B cell (primary cell): ENCODE data around the gene DAZAP1. TPM values are rescaled to one million over a fixed set of nuclear protein-coding genes. Genes with fewer than 3 reads are reported as not detected.

Experiments used
- ATAC-seq: fragments of 200-7000 bp; cut with Tn5 transposase; one replicate; pipeline ENCODE4 v1.10.0; 2021; ENCODE audit warnings: low read depth, mild to moderate bottlenecking, moderate number of reproducible peaks, moderate library complexity
- CTCF ChIA-PET: fragments of 350-600 bp; sonication (Branson Sonifier 250); formaldehyde crosslinking; loops from one replicate; lab custom pipeline; 2021; ENCODE audit warnings: antibody characterized with exemption, inconsistent platforms; lab: Charles Lee
- POLR2A ChIA-PET: fragments of 350-600 bp; sonication (Branson Sonifier 250); formaldehyde crosslinking; loops from one replicate; lab custom pipeline; 2021; ENCODE audit warnings: antibody characterized with exemption; lab: Charles Lee
- DNase-seq: peaks from one replicate; pipeline ENCODE4 v3.0.0; 2013
- H2AFZ ChIP-seq: 2 replicates; pipeline ENCODE4 v1.6.1; 2012; ENCODE audit warnings: mild to moderate bottlenecking, low read depth, low read length; ENCODE audit not compliant: insufficient read depth, poor library complexity, severe bottlenecking
- H3K27ac ChIP-seq, 2 donors: 1 replicate in 1 of 2; 2 replicates in 1 of 2; pipeline ENCODE4 v1.5.1; 2012 to 2013; ENCODE audit warnings: low read length in 2 of 2, mild to moderate bottlenecking in 2 of 2, moderate library complexity in 1 of 2
- H3K27me3 ChIP-seq, 4 experiments: fragments of 200-600 bp in 1 of 4; sonication (generic) in 1 of 4; replicated peaks in 1 of 4; 1 replicate in 2 of 4; 2 replicates in 2 of 4; pipeline versions ENCODE4 v1.6.1 to v1.7.0; 2013 to 2016; ENCODE audit warnings: low read length in 3 of 4, mild to moderate bottlenecking in 2 of 4, mixed read lengths in 1 of 4, moderate library complexity in 1 of 4; ENCODE audit not compliant: insufficient read depth in 4 of 4, control insufficient read depth in 3 of 4; ENCODE audit errors: control extremely low read depth in 1 of 4
- H3K36me3 ChIP-seq, 2 experiments: replicated peaks in 1 of 2; 1 replicate in 1 of 2; 2 replicates in 1 of 2; pipeline versions ENCODE4 v1.6.1 to v1.7.1; 2013; ENCODE audit warnings: low read length in 1 of 2; ENCODE audit not compliant: insufficient read depth in 2 of 2, control insufficient read depth in 1 of 2; ENCODE audit errors: control extremely low read depth in 1 of 2, extremely low read depth in 1 of 2
- H3K4me1 ChIP-seq, 2 donors: fragments of 200-600 bp in 1 of 2; sonication (generic) in 1 of 2; 1 replicate in 1 of 2; 2 replicates in 1 of 2; pipeline versions ENCODE4 v1.5.1 to v1.6.1; 2013 to 2017; ENCODE audit warnings: low read length in 2 of 2; ENCODE audit not compliant: control insufficient read depth in 2 of 2, insufficient read depth in 2 of 2
- H3K4me2 ChIP-seq: replicated peaks from 2 replicates; pipeline ENCODE3; 2012; ENCODE audit warnings: mild to moderate bottlenecking, low read depth, low read length; ENCODE audit not compliant: poor library complexity, severe bottlenecking
- H3K4me3 ChIP-seq, 5 experiments: fragments of 200-600 bp in 1 of 5; sonication (generic) in 1 of 5; 1 replicate in 3 of 5; 2 replicates in 2 of 5; pipeline versions ENCODE4 v1.5.1 to v1.7.0; 2011 to 2016; ENCODE audit warnings: low read length in 4 of 5, mild to moderate bottlenecking in 4 of 5, low read depth in 2 of 5, control low read depth in 1 of 5, moderate library complexity in 1 of 5; ENCODE audit not compliant: insufficient read depth in 1 of 5; ENCODE audit errors: control extremely low read depth in 1 of 5, extremely low read depth in 1 of 5
- H3K79me2 ChIP-seq: fragments of 200-600 bp; sonication (generic); one replicate; pipeline ENCODE4 v1.6.0; 2016; ENCODE audit warnings: low read length; ENCODE audit not compliant: control insufficient read depth, insufficient read depth
- H3K9ac ChIP-seq: fragments of 200-600 bp; sonication (generic); 2 replicates; pipeline ENCODE4 v1.6.1; 2017; ENCODE audit warnings: mild to moderate bottlenecking, low read length, moderate library complexity
- H3K9me3 ChIP-seq, 3 donors: one replicate each; pipeline versions ENCODE4 v1.6.1 to v1.7.1; 2013; ENCODE audit warnings: low read length in 2 of 3; ENCODE audit not compliant: control insufficient read depth in 2 of 3, insufficient read depth in 1 of 3; ENCODE audit errors: control extremely low read depth in 1 of 3
- H4K20me1 ChIP-seq: 2 replicates; pipeline ENCODE4 v1.6.0; 2012; ENCODE audit warnings: mild to moderate bottlenecking, low read length; ENCODE audit not compliant: insufficient read depth, control insufficient read depth, poor library complexity, severe bottlenecking
- H3K27ac Mint-ChIP-seq: one replicate; pipeline ENCODE4 v1.8.0; 2021; ENCODE audit warnings: mixed read lengths
- H3K27me3 Mint-ChIP-seq: one replicate; pipeline ENCODE4 v1.8.0; 2021; ENCODE audit warnings: mixed read lengths
- H3K4me1 Mint-ChIP-seq: one replicate; pipeline ENCODE4 v1.8.0; 2021; ENCODE audit warnings: mixed read lengths
- H3K4me3 Mint-ChIP-seq: one replicate; pipeline ENCODE4 v1.8.0; 2021; ENCODE audit warnings: mixed read lengths
- H3K9me3 Mint-ChIP-seq: one replicate; pipeline ENCODE4 v1.8.0; 2022; ENCODE audit warnings: mixed read lengths; ENCODE audit not compliant: insufficient read depth
- EZH2 ChIP-seq: IDR thresholded peaks from 2 replicates; pipeline ENCODE4 v1.6.1; 2012; ENCODE audit warnings: borderline replicate concordance, low read depth, mild to moderate bottlenecking, moderate library complexity, low read length; ENCODE audit not compliant: insufficient read depth, poor library complexity, severe bottlenecking
- WGBS: methylation state at CpG from one replicate; pipeline ENCODE4 v1.1.5; 2013; ENCODE audit warnings: missing lambda C conversion rate; ENCODE audit not compliant: insufficient coverage; 5-methylcytosine and 5-hydroxymethylcytosine counted together
- intact Hi-C: fragments of 100-400 bp; cut with micrococcal nuclease; formaldehyde crosslinking; loops from one replicate; pipeline ENCODE4 v1.10.0; 2022
- polyA plus RNA-seq: library from polyadenylated mRNA; depleted of rRNA; stranded (reverse); fragments of >200 nt; gene quantifications from 2 replicates; pipeline ENCODE4 v1.2.3, GENCODE V29; 2012
- total RNA-seq, 2 donors: library from RNA; stranded (reverse); fragments of 120-200 nt in 1 of 2; gene quantifications; 1 replicate in 1 of 2; 2 replicates in 1 of 2; pipeline versions ENCODE4 v1.2.3 to v1.2.4, GENCODE V29; 2013 to 2022
- TF ChIP-seq, protein P1 (sequence below): fragments of 200-600 bp; IDR thresholded peaks from one replicate; pipeline ENCODE4 v1.8.0; 2022; ENCODE audit warnings: antibody characterized with exemption, mild to moderate bottlenecking

Gene DAZAP1
- total and polyA plus RNA-seq, 2 donors (not counting 1 experiment from before 2014, with no cell fraction given): 54.8 to 125 TPM

DNA sequence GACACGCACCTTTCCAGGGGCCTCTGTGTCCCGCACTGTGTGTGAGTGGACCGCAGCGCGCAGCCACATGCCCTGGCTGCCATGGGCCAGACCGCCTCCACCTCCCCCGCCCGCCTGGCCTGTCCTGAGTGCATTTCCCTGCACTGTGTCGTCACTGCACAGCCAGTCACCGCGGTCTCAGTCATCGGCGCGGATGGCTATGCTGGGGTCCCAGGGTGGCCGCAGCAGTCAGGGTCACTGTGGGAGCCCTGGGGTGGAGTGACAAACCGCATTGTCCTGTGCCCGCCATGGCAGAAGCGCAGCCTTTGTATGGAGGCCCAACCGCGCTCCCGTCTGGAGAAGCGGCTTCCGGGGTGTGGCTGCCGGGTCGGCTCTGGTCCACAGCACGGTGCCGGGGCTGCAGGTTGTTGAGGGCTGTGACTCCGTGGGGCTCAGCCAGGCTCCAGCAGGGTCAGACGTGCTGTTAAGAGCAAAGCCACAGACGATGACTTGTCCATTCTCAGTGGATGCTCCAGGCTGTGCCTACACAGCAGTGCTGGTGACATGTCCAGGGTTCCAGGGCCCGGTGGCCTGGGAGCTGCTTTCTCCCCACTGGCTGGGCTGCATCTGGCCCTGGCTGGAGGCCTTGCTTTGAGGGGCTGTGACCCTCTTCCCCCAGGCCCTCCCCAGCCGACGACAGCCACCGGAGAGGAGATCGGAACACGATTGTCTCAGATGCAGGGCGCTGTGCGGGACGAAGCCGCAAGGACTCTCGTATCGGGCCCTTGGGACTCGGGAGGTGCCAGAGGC is 30.0 kb upstream of the DAZAP1 start:
- 97% methylated on average over 42 of the region's 43 CpGs for WGBS
- Mint-ChIP-seq H3K4me1 (no peaks in the 10 kb centered on the region), H3K27me3 (no peaks in the 10 kb centered on the region), H3K4me3 (no peak overlapping the region), H3K27ac (no peak overlapping the region), H3K9me3 (no peaks in the 10 kb centered on the region)
- Histone ChIP-seq H3K4me1 (no peaks in the 10 kb centered on the region), H3K4me3 (no peak overlapping the region), H3K27ac (no peak overlapping the region), H3K27me3 (no peaks in the 10 kb centered on the region), H3K36me3 (peaks cover 0 to 15% of the 10 kb centered on the region in 2 experiments), H3K9me3 (no peaks in the 10 kb centered on the region), H2AFZ (no peak overlapping the region), H3K9ac (no peak overlapping the region), H3K4me2 (no peak overlapping the region), H3K79me2 (no peaks in the 10 kb centered on the region), H4K20me1 (no peaks in the 10 kb centered on the region)
- ATAC-seq: no peak
- intact Hi-C loops: no loop called here
- POLR2A ChIA-PET: no interaction called here
- CTCF ChIA-PET: no interaction called here
- TF ChIP-seq, protein P1, sequence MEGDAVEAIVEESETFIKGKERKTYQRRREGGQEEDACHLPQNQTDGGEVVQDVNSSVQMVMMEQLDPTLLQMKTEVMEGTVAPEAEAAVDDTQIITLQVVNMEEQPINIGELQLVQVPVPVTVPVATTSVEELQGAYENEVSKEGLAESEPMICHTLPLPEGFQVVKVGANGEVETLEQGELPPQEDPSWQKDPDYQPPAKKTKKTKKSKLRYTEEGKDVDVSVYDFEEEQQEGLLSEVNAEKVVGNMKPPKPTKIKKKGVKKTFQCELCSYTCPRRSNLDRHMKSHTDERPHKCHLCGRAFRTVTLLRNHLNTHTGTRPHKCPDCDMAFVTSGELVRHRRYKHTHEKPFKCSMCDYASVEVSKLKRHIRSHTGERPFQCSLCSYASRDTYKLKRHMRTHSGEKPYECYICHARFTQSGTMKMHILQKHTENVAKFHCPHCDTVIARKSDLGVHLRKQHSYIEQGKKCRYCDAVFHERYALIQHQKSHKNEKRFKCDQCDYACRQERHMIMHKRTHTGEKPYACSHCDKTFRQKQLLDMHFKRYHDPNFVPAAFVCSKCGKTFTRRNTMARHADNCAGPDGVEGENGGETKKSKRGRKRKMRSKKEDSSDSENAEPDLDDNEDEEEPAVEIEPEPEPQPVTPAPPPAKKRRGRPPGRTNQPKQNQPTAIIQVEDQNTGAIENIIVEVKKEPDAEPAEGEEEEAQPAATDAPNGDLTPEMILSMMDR: no peak
- TF ChIP-seq EZH2: no peak
- DNase-seq: no peak

DNA sequence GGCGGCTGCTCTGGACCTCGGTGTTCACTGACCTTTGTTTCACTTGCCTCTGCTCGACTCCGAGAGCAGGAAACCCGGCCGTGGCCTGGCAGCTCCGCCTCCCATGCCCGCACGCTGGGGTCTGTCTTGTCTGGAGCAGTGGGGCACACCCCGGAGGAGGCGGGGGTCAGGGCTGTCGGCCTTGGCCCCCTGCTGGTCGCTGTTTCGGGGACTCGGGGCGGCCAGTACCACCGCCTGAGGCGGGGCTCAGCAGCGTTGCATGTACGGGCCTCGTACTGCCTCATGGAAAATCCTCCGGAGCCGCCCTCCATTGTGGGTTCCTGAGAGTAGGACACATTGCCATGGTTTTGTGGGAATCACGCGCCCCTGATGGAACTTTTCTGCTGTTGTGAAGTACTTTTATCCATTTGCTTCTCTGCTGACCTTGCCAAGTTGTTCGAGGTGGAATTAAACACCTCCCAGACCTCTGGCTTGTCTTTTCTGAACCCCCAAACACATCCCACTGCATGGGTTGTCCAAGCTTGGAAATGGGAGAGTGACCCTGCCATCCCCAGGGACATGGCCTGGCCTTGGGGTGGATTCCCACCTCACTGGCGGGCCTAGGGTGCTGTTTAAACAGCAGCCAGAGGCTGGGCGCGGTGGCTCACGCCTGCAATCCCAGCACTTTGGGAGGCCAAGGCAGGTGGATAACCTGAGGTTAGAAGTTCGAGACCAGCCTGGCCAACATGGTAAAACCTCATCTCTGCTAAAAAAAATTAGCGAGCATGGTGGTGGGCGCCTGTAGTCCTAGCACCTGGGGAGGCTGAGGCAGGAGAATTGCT is 29.2 kb upstream of the DAZAP1 start:
- Histone ChIP-seq H3K79me2 (no peaks in the 10 kb centered on the region), H3K9me3 (no peaks in the 10 kb centered on the region), H4K20me1 (no peaks in the 10 kb centered on the region), H3K4me2 (no peak overlapping the region), H3K4me1 (peaks cover 3 to 5% of the 10 kb centered on the region in 2 donors), H3K27me3 (no peaks in the 10 kb centered on the region), H3K9ac (no peak overlapping the region), H3K4me3 (no peak overlapping the region), H3K36me3 (peaks cover 0 to 11% of the 10 kb centered on the region in 2 experiments), H2AFZ (no peak overlapping the region), H3K27ac (no peak overlapping the region)
- WGBS: 96% methylated on average over 32 of the region's 33 CpGs
- H3K4me3 Mint-ChIP-seq: no peak overlapping the region
- no peak for TF ChIP-seq EZH2
- TF ChIP-seq, protein P1: no peak
- DNase-seq (no peak), ATAC-seq (no peak)
- ChIA-PET CTCF (no interaction called here), POLR2A (no interaction called here)
- H3K27ac Mint-ChIP-seq: no peak overlapping the region
- intact Hi-C loops: no loop called here
- H3K9me3 Mint-ChIP-seq: no peaks in the 10 kb centered on the region
- H3K27me3 Mint-ChIP-seq: peaks cover under 1% of the 10 kb centered on the region
- H3K4me1 Mint-ChIP-seq: peaks cover 4% of the 10 kb centered on the region
